PC-9 (cell line): ENCODE measurements around the gene C2orf49. TPM values are rescaled to one million over a fixed set of nuclear protein-coding genes. Genes with fewer than 3 reads are reported as not detected.
"Not testable (repeated sequence)": the region's sequence is repeated elsewhere in the genome, so short reads cannot be mapped to it uniquely, and the experiment has no call there.

Experiments used
- BruUV-seq: library from RNA; stranded (reverse); fragments of 400-500 nt; replicated peaks from 2 replicates; lab custom pipeline; 2021; lab: Mats Ljungman, UMichigan
- CTCF ChIA-PET: fragments of 300-600 bp; sonication (Branson Sonifier 250); formaldehyde crosslinking; loops from one replicate; lab custom pipeline; 2022; ENCODE audit warnings: antibody characterized with exemption; lab: Charles Lee
- POLR2A ChIA-PET: fragments of 300-600 bp; sonication (Branson Sonifier 250); formaldehyde crosslinking; loops from one replicate; lab custom pipeline; 2022; ENCODE audit warnings: antibody characterized with exemption; ENCODE audit not compliant: unreplicated experiment; lab: Charles Lee
- DNase-seq, 2 experiments: peaks; one replicate each; pipeline versions ENCODE4 v3.0.0 to v3.0.0-alpha.2; 2015 to 2022; ENCODE audit warnings: mixed read lengths in 1 of 2
- H2AFZ ChIP-seq: fragments of 200-600 bp; sonication (generic); 2 replicates; pipeline ENCODE4 v1.8.1; 2017; ENCODE audit warnings: antibody characterized with exemption
- H3F3A ChIP-seq: fragments of 200-600 bp; sonication (generic); 2 replicates; pipeline ENCODE4 v1.8.1; 2017; ENCODE audit warnings: antibody characterized with exemption, mild to moderate bottlenecking, low read depth; ENCODE audit not compliant: insufficient read depth
- H3K27ac ChIP-seq: fragments of 200-600 bp; sonication (generic); 2 replicates; pipeline ENCODE4 v1.6.1; 2016; ENCODE audit warnings: mixed run types
- H3K27me3 ChIP-seq: fragments of 200-600 bp; sonication (generic); 2 replicates; pipeline ENCODE4 v1.6.1; 2016; ENCODE audit warnings: low read depth, mixed run types; ENCODE audit not compliant: insufficient read depth
- H3K36me3 ChIP-seq: fragments of 200-600 bp; sonication (generic); 2 replicates; pipeline ENCODE4 v1.6.1; 2016; ENCODE audit warnings: low read depth, mixed run types
- H3K4me1 ChIP-seq: fragments of 200-600 bp; sonication (generic); replicated peaks from 2 replicates; pipeline ENCODE4 v1.6.1; 2016; ENCODE audit warnings: mixed run types; ENCODE audit not compliant: insufficient read depth
- H3K4me2 ChIP-seq: fragments of 200-600 bp; sonication (generic); 2 replicates; pipeline ENCODE4 v1.6.1; 2017; ENCODE audit warnings: mixed run types
- H3K4me3 ChIP-seq: fragments of 200-600 bp; sonication (generic); 2 replicates; pipeline ENCODE4 v1.6.1; 2016; ENCODE audit warnings: mixed run types
- H3K79me2 ChIP-seq: fragments of 200-600 bp; sonication (generic); 2 replicates; pipeline ENCODE4 v1.6.1; 2017; ENCODE audit warnings: low read depth, mixed run types
- H3K9me2 ChIP-seq: fragments of 200-600 bp; sonication (generic); 2 replicates; pipeline ENCODE4 v1.8.1; 2017; ENCODE audit warnings: mild to moderate bottlenecking; ENCODE audit not compliant: insufficient read depth
- H3K9me3 ChIP-seq: fragments of 200-600 bp; sonication (generic); 2 replicates; pipeline ENCODE4 v1.8.1; 2016; ENCODE audit warnings: low read depth; ENCODE audit not compliant: insufficient read depth
- H4K20me1 ChIP-seq: fragments of 200-600 bp; sonication (generic); 2 replicates; pipeline ENCODE4 v1.8.1; 2017; ENCODE audit not compliant: insufficient read depth
- EZH2 ChIP-seq: fragments of 200-600 bp; sonication (generic); IDR thresholded peaks from 2 replicates; pipeline ENCODE4 v1.8.0; 2017; ENCODE audit warnings: antibody characterized with exemption, low read depth
- intact Hi-C: fragments of 100-400 bp; cut with micrococcal nuclease; formaldehyde crosslinking; loops from one replicate; pipeline ENCODE4 v1.10.0; 2022; ENCODE audit not compliant: unreplicated experiment
- total RNA-seq: library from RNA; stranded (reverse); gene quantifications from 2 replicates; pipeline ENCODE4 v1.2.3, GENCODE V29; 2021
- TF ChIP-seq, protein P1 (sequence below): fragments of 200-600 bp; sonication (generic); conservative IDR thresholded peaks from 2 replicates; pipeline ENCODE4 v1.6.1; 2017; ENCODE audit warnings: mixed run types, antibody characterized with exemption, mild to moderate bottlenecking, moderate library complexity

C2orf49 gene
- total RNA-seq, 1 experiment from 2014 or later = 16.2 TPM

DNA sequence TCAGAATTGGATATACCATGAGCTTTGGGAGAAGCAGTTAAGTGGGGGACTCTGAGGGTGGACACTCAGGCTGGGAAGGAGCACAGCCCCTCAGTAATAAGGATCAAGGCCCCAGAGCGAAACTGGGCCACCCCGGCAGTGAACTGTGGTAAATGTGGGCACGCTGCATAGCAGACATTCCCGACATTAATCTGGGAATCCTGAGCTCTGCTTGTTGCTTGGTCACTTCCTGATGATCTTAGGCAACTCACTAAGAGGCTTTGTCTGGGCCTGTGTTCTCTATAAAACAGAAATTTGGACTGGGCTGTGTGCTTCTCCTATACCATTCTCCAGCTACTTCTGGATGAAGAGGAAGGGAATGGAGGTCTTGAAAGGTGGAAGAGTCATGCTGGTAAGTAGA lies 12.6 kb upstream of the C2orf49 start:
- no peaks in the 10 kb centered on the region for H3K9me2 ChIP-seq
- no peaks in the 10 kb centered on the region for H3F3A ChIP-seq
- TF ChIP-seq, protein P1, sequence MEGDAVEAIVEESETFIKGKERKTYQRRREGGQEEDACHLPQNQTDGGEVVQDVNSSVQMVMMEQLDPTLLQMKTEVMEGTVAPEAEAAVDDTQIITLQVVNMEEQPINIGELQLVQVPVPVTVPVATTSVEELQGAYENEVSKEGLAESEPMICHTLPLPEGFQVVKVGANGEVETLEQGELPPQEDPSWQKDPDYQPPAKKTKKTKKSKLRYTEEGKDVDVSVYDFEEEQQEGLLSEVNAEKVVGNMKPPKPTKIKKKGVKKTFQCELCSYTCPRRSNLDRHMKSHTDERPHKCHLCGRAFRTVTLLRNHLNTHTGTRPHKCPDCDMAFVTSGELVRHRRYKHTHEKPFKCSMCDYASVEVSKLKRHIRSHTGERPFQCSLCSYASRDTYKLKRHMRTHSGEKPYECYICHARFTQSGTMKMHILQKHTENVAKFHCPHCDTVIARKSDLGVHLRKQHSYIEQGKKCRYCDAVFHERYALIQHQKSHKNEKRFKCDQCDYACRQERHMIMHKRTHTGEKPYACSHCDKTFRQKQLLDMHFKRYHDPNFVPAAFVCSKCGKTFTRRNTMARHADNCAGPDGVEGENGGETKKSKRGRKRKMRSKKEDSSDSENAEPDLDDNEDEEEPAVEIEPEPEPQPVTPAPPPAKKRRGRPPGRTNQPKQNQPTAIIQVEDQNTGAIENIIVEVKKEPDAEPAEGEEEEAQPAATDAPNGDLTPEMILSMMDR = no peak
- TF ChIP-seq EZH2 = no peak
- intact Hi-C loops = no loop called here
- peaks cover 16% of the 10 kb centered on the region for H3K4me1 ChIP-seq
- H3K4me3 ChIP-seq = no peak overlapping the region
- H4K20me1 ChIP-seq = peaks cover 9% of the 10 kb centered on the region
- 0 out of 2 replicates have a peak, but pooled peaks cover 3% of the 10 kb centered on the region for H3K36me3 ChIP-seq
- no peak for DNase-seq
- POLR2A ChIA-PET = interaction anchor here (0.6 kb wide), 1 partner anchor 428 kb away, joined by 4 read pairs; no protein-coding TSS in a partner anchor
- H2AFZ ChIP-seq = no peak overlapping the region
- no peaks in the 10 kb centered on the region for H3K27me3 ChIP-seq
- H3K27ac ChIP-seq = no peak overlapping the region
- no peak overlapping the region for H3K4me2 ChIP-seq
- H3K79me2 ChIP-seq = peaks cover 71% of the 10 kb centered on the region
- no TSS peak for BruUV-seq
- H3K9me3 ChIP-seq = no peaks in the 10 kb centered on the region
- CTCF ChIA-PET = no interaction called here

DNA sequence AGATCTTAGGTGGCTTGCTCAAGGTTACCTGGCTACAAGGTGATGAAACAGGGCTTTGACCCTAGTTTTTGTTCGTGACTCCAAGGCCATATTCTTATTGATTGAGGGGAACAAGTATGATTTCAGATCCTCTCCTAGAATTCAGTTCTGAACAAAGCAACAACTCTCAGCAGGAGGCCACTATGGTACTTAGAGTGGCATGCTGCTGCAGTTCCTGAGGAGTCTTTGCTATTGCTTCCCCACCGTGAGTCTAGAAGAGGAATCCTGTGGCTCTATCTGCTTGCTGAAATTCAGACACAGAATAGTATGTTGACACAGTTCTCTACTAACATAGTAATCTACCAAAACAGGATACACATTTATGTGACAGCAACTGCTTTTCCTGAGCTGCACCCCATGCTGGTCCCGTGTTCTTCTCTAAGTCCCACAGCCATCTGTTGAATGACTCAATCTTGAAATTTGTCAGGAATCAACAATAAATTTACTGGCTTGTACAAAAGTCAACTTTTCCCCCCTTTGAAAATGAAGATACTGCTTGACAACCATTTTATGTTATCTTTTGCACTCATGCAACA lies 11.9 kb upstream of the C2orf49 start:
- H2AFZ ChIP-seq = no peak overlapping the region
- H3K9me3 ChIP-seq = no peaks in the 10 kb centered on the region
- H3K27me3 ChIP-seq = no peaks in the 10 kb centered on the region
- no peak overlapping the region for H3K27ac ChIP-seq
- H3K4me3 ChIP-seq = no peak overlapping the region
- no peaks in the 10 kb centered on the region for H3K9me2 ChIP-seq
- 0 out of 2 replicates have a peak, but pooled peaks cover 3% of the 10 kb centered on the region for H3K36me3 ChIP-seq
- ChIA-PET CTCF (no interaction called here), POLR2A (interaction anchor here (0.6 kb wide), 1 partner anchor 427 kb away, joined by 4 read pairs; no protein-coding TSS in a partner anchor)
- intact Hi-C loops = no loop called here
- H4K20me1 ChIP-seq = peaks cover 3% of the 10 kb centered on the region
- H3K4me1 ChIP-seq = peaks cover 20% of the 10 kb centered on the region
- TF ChIP-seq, protein P1 = no peak
- TF ChIP-seq EZH2 = no peak
- H3K4me2 ChIP-seq = no peak overlapping the region
- no peaks in the 10 kb centered on the region for H3F3A ChIP-seq
- DNase-seq = no peak
- no TSS peak for BruUV-seq
- H3K79me2 ChIP-seq = peaks cover 70% of the 10 kb centered on the region

DNA sequence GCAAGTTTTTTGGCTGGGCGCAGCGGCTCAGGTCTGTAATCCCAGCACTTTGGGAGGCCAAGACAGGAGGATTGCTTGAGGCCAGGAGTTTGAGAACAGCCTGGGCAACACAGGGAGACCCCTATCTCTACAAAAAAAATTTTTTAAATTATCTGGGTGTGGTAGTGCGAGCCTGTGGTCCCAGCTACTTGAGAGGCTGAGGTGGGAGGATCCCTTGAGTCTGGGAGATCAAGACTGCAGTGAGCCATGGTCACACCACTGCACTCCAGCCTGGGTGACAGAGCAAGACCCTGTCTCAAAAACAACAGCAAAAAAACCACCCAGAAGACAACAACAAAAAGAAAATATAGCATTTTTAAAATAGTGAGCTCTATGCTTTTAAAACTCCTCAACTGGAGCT lies 10.1 kb upstream of the C2orf49 start:
- H3K27ac ChIP-seq, H2AFZ ChIP-seq, intact Hi-C loops, H3K9me3 ChIP-seq, H4K20me1 ChIP-seq, CTCF ChIA-PET, BruUV-seq, H3K4me3 ChIP-seq, H3K36me3 ChIP-seq, H3K27me3 ChIP-seq, POLR2A ChIA-PET, H3F3A ChIP-seq, H3K9me2 ChIP-seq, DNase-seq: not testable (repeated sequence)
- H3K79me2 ChIP-seq = peaks cover 56% of the 10 kb centered on the region
- H3K4me2 ChIP-seq = peak overlapping the region; percentile 99; the same call in 1 of the 2 replicates
- H3K4me1 ChIP-seq = peaks cover 33% of the 10 kb centered on the region

DNA sequence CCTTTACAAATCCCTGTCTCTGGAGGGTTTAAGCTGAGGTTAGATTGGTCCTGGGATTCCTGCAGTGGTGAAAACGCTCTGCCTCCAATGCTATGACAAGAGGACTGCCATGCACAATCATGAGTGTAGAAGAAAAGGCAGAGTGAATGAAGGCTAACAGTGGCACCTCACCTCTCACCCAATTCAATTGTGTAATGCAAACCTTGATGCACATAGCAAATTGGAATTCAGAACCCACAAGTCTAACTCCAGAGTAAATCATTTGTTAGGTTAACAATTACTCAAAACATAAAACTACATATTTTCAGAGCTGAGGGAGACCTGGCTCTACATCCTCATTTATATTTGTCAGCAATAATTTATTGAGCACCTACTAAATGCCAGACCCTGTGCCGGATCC lies 9.7 kb upstream of the C2orf49 start:
- H3K79me2 ChIP-seq = peaks cover 56% of the 10 kb centered on the region
- H3K9me2 ChIP-seq = no peaks in the 10 kb centered on the region
- H3K27ac ChIP-seq = no peak overlapping the region
- H3K4me3 ChIP-seq = no peak overlapping the region; the same call in 1 of the 2 replicates
- no peak overlapping the region for H2AFZ ChIP-seq
- H3K9me3 ChIP-seq = no peaks in the 10 kb centered on the region
- peaks cover 33% of the 10 kb centered on the region for H3K4me1 ChIP-seq
- no TSS peak for BruUV-seq
- no peak for TF ChIP-seq EZH2
- TF ChIP-seq, protein P1 = no peak
- intact Hi-C loops = no loop called here
- H3K36me3 ChIP-seq = no peaks in the 10 kb centered on the region
- H3K4me2 ChIP-seq = peak overlapping the region; percentile 99; the same call in 1 of the 2 replicates
- no peaks in the 10 kb centered on the region; the same call in 1 of the 2 replicates for H3F3A ChIP-seq
- no peaks in the 10 kb centered on the region for H3K27me3 ChIP-seq
- POLR2A ChIA-PET = no interaction called here
- DNase-seq = no peak
- CTCF ChIA-PET = no interaction called here
- no peaks in the 10 kb centered on the region for H4K20me1 ChIP-seq
